Mammary epithelial cell (primary cell): ENCODE results near the gene STX18.

Experiments used
- EZH2 ChIP-seq: IDR thresholded peaks from 2 replicates; pipeline ENCODE4 v1.6.1; 2012; ENCODE audit warnings: low read length, inconsistent platforms, borderline replicate concordance
- TF ChIP-seq, protein P1 (sequence below), 2 donors: IDR thresholded peaks in 1 of 2; conservative IDR thresholded peaks in 1 of 2; 2 replicates each; pipeline ENCODE4 v1.5.1; 2011 to 2012; ENCODE audit warnings: inconsistent platforms in 2 of 2, low read length in 2 of 2, mild to moderate bottlenecking in 2 of 2, control low read depth in 1 of 2, low read depth in 1 of 2; ENCODE audit not compliant: insufficient read depth in 1 of 2; ENCODE audit errors: extremely low read depth in 1 of 2

GRCh38 chr4:4386296-4386735 lies 155.5 kb downstream of the STX18 start:
- TF ChIP-seq, protein P1, sequence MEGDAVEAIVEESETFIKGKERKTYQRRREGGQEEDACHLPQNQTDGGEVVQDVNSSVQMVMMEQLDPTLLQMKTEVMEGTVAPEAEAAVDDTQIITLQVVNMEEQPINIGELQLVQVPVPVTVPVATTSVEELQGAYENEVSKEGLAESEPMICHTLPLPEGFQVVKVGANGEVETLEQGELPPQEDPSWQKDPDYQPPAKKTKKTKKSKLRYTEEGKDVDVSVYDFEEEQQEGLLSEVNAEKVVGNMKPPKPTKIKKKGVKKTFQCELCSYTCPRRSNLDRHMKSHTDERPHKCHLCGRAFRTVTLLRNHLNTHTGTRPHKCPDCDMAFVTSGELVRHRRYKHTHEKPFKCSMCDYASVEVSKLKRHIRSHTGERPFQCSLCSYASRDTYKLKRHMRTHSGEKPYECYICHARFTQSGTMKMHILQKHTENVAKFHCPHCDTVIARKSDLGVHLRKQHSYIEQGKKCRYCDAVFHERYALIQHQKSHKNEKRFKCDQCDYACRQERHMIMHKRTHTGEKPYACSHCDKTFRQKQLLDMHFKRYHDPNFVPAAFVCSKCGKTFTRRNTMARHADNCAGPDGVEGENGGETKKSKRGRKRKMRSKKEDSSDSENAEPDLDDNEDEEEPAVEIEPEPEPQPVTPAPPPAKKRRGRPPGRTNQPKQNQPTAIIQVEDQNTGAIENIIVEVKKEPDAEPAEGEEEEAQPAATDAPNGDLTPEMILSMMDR (conservative IDR thresholded peaks at IDR 0.05 in 1 of 2, IDR thresholded peaks at IDR 0.05 in 1 of 2; ENCODE audit: extremely low read depth in 1 of 2, insufficient read depth in 1 of 2, low read depth in 1 of 2, low read length in 2 of 2) = no peak
- no peak for TF ChIP-seq EZH2
